ENCODE results near the gene MYB. TPM values are rescaled to one million over a fixed set of nuclear protein-coding genes. Genes with fewer than 3 reads are reported as not detected.

Gene MYB
- total and polyA plus RNA-seq, 2 of the 4 experiments (the other 2 are of a cell fraction), result 0.44 to 0.90 TPM

GRCh38 chr6:135147637-135148592 lies 33.2 kb upstream of the MYB start:
- Histone ChIP-seq H3K4me2 (ENCODE audit: low read depth, low read length) (no peak overlapping the region), H3K18ac (ENCODE audit: low read depth, low read length) (no peak overlapping the region), H2BK120ac (ENCODE audit: low read depth, low read length) (no peak overlapping the region), H4K20me1 (ENCODE audit: insufficient read depth, low read length) (no peaks in the 10 kb centered on the region), H3K27ac (ENCODE audit: insufficient read depth, low read length) (no peak overlapping the region), H2BK20ac (ENCODE audit: low read depth, low read length) (no peak overlapping the region), H4K5ac (ENCODE audit: low read depth, low read length) (no peak overlapping the region), H4K91ac (ENCODE audit: insufficient read depth, low read depth, low read length) (no peak overlapping the region), H3K4ac (ENCODE audit: low read depth, low read length) (no peak overlapping the region), H3K36me3 (ENCODE audit: control insufficient read depth, insufficient read depth, low read length) (no peaks in the 10 kb centered on the region), H3K9me3 (ENCODE audit: control insufficient read depth, insufficient read depth, low read length) (no peaks in the 10 kb centered on the region), H3K56ac (ENCODE audit: extremely low read depth, insufficient read depth, low read length) (no peak overlapping the region), H3K4me3 (ENCODE audit: insufficient read depth, low read depth, low read length) (no peak overlapping the region), H3K4me1 (ENCODE audit: control insufficient read depth, insufficient read depth, low read length) (peaks cover 4% of the 10 kb centered on the region), H3K14ac (replicated peaks; ENCODE audit: low read depth, low read length) (no peak overlapping the region), H3K9ac (ENCODE audit: low read depth, low read length) (no peak overlapping the region), H2AK9ac (replicated peaks; ENCODE audit: low read depth, low read length, poor library complexity) (no peak overlapping the region), H3K9me1 (ENCODE audit: insufficient read depth, low read length) (no peaks in the 10 kb centered on the region; the same call in none of the 2 replicates), H3K23ac (ENCODE audit: low read depth, low read length) (no peak overlapping the region), H3K27me3 (ENCODE audit: control insufficient read depth, insufficient read depth, low read length) (no peaks in the 10 kb centered on the region), H4K8ac (ENCODE audit: low read depth in 2 of 2, low read length in 2 of 2) (no peak overlapping the region), H2BK5ac (ENCODE audit: low read depth, low read length, poor library complexity, severe bottlenecking) (no peak overlapping the region), H2AFZ (replicated peaks; ENCODE audit: low read length, poor library complexity) (no peak overlapping the region), H2BK15ac (ENCODE audit: low read depth, low read length) (no peak overlapping the region), H3K79me1 (ENCODE audit: low read depth in 1 of 2, low read length in 2 of 2) (no peaks in the 10 kb centered on the region), H2AK5ac (ENCODE audit: low read depth, low read length) (no peak overlapping the region)
- dilution Hi-C loops (cut with HindIII; ENCODE audit: low sequenced_read_pairs, unreplicated experiment) (no loop called here), in situ Hi-C loops (cut with MboI; ENCODE audit: low sequenced_read_pairs) (no loop called here), intact Hi-C loops (cut with micrococcal nuclease) (no loop called here)
- BruUV-seq (replicated peaks), result no TSS peak
- ChIA-PET POLR2A (ENCODE audit: unreplicated experiment) (interaction anchor here (0.6 kb wide), 1 partner anchor 12 kb away, joined by 5 read pairs; no protein-coding TSS in a partner anchor), CTCF (interaction anchor here (0.7 kb wide), 1 partner anchor 110 kb away, joined by 3 read pairs; no protein-coding TSS in a partner anchor)
- DNase-seq, result peak; percentile 6
- ATAC-seq (ENCODE audit: low read depth), result no peak
- WGBS, 2 experiments (ENCODE audit: extremely low coverage in 2 of 2, insufficient read length in 1 of 2), result no CpG with 5 or more reads among the region's 5 CpGs
- TF ChIP-seq CEBPB (IDR thresholded peaks at IDR 0.05; ENCODE audit: low read depth, low read length) (peak; percentile 51), BHLHE40 (IDR thresholded peaks at IDR 0.05; ENCODE audit: low read depth, low read length) (no peak), NFE2L2 (IDR thresholded peaks at IDR 0.05; ENCODE audit: low read depth, low read length) (no peak), SMC3 (IDR thresholded peaks at IDR 0.05; ENCODE audit: low read depth, low read length) (no peak)

Data from IMR-90 (cell line).